Gastrocnemius medialis (tissue), 4 donors: ENCODE data around the gene ZNF710.

ENCODE experiments used
- CTCF ChIP-seq, 5 experiments: fragments of 450-650 bp in 3 of 5; fragments of 200-600 bp in 2 of 5; sonication (generic) in 2 of 5; IDR thresholded peaks in 4 of 5; conservative IDR thresholded peaks in 1 of 5; 1 replicate in 4 of 5; 2 replicates in 1 of 5; pipeline ENCODE4 v1.5.1; 2016 to 2019; ENCODE audit warnings: antibody characterized with exemption in 5 of 5, mild to moderate bottlenecking in 3 of 5, moderate library complexity in 3 of 5
- POLR2A ChIP-seq, 2 donors: fragments of 450-650 bp; IDR thresholded peaks; one replicate each; pipeline ENCODE4 v1.6.1; 2017; ENCODE audit warnings: antibody characterized with exemption in 2 of 2, mild to moderate bottlenecking in 2 of 2, moderate library complexity in 2 of 2

- TF ChIP-seq POLR2A (IDR thresholded peaks at IDR 0.05): no peak
- no peak for TF ChIP-seq CTCF (IDR thresholded peaks at IDR 0.05 in 4 of 5, conservative IDR thresholded peaks at IDR 0.05 in 1 of 5)
Measured at GRCh38 chr15:90060797-90061196, 59.7 kb downstream of the ZNF710 start.
